ENCODE data around the gene STAC. TPM values are rescaled to one million over a fixed set of nuclear protein-coding genes. Genes with fewer than 3 reads are reported as not detected.

The STAC gene
- total and polyA plus RNA-seq, 10 of the 15 experiments (the other 5 are each of a cell fraction or from before 2014, with no cell fraction given), result 0.07 TPM; not detected in 9

DNA sequence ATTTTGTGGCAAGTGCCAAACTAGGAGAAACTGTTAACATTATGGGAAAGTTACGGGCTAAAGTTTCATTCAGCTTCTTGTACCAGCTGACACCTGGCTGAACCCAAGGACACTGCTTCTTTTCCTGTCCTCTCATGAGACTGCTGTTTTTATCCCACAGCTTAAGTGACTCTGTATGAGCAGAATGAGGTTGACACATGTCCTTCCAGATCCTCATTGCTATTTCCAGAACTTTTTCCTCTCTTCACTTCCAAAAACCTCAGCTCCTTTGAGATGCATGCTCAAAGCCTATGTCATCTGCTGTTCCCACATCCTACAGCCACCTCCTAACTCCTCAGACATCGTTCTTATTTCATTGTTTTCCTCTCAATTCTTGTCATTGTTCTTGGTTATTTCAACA lies 200.4 kb downstream of the STAC start (continued):
- TF ChIP-seq, protein P1, sequence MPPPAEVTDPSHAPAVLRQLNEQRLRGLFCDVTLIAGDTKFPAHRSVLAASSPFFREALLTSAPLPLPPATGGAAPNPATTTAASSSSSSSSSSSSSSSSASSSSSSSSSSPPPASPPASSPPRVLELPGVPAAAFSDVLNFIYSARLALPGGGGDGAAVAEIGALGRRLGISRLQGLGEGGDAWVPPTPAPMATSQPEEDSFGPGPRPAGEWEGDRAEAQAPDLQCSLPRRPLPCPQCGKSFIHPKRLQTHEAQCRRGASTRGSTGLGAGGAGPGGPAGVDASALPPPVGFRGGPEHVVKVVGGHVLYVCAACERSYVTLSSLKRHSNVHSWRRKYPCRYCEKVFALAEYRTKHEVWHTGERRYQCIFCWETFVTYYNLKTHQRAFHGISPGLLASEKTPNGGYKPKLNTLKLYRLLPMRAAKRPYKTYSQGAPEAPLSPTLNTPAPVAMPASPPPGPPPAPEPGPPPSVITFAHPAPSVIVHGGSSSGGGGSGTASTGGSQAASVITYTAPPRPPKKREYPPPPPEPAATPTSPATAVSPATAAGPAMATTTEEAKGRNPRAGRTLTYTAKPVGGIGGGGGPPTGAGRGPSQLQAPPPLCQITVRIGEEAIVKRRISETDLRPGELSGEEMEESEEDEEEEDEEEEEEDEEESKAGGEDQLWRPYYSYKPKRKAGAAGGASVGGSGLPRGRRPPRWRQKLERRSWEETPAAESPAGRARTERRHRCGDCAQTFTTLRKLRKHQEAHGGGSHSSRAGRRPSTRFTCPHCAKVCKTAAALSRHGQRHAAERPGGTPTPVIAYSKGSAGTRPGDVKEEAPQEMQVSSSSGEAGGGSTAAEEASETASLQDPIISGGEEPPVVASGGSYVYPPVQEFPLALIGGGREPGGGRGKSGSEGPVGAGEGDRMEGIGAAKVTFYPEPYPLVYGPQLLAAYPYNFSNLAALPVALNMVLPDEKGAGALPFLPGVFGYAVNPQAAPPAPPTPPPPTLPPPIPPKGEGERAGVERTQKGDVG (CRISPR knock-in tag; IDR thresholded peaks at IDR 0.05), result no peak
- TF ChIP-seq SMC3 (IDR thresholded peaks at IDR 0.05; ENCODE audit: borderline replicate concordance, low read length) (no peak), YBX1 (IDR thresholded peaks at IDR 0.05) (no peak), FOXK2 (IDR thresholded peaks at IDR 0.05) (no peak), SREBF1 (IDR thresholded peaks at IDR 0.05; ENCODE audit: low read length) (no peak), MYC (IDR thresholded peaks at IDR 0.05; ENCODE audit: insufficient read depth, insufficient read length, insufficient replicate concordance, low read length, severe bottlenecking) (no peak), TBL1XR1 (IDR thresholded peaks at IDR 0.05; ENCODE audit: low read depth, low read length) (no peak), TAF1 (IDR thresholded peaks at IDR 0.05; ENCODE audit: borderline replicate concordance, low read depth, low read length) (no peak)
- TF ChIP-seq, protein P2, sequence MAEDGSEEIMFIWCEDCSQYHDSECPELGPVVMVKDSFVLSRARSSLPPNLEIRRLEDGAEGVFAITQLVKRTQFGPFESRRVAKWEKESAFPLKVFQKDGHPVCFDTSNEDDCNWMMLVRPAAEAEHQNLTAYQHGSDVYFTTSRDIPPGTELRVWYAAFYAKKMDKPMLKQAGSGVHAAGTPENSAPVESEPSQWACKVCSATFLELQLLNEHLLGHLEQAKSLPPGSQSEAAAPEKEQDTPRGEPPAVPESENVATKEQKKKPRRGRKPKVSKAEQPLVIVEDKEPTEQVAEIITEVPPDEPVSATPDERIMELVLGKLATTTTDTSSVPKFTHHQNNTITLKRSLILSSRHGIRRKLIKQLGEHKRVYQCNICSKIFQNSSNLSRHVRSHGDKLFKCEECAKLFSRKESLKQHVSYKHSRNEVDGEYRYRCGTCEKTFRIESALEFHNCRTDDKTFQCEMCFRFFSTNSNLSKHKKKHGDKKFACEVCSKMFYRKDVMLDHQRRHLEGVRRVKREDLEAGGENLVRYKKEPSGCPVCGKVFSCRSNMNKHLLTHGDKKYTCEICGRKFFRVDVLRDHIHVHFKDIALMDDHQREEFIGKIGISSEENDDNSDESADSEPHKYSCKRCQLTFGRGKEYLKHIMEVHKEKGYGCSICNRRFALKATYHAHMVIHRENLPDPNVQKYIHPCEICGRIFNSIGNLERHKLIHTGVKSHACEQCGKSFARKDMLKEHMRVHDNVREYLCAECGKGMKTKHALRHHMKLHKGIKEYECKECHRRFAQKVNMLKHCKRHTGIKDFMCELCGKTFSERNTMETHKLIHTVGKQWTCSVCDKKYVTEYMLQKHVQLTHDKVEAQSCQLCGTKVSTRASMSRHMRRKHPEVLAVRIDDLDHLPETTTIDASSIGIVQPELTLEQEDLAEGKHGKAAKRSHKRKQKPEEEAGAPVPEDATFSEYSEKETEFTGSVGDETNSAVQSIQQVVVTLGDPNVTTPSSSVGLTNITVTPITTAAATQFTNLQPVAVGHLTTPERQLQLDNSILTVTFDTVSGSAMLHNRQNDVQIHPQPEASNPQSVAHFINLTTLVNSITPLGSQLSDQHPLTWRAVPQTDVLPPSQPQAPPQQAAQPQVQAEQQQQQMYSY (CRISPR knock-in tag; IDR thresholded peaks at IDR 0.05), result no peak
